IPS DF 6.9 (cell line): ENCODE measurements around the gene ASIC5.
A peak's percentile ranks its signal among the peaks of the same experiment; 100 is the strongest.
"Not testable (repeated sequence)": the region's sequence is repeated elsewhere in the genome, so short reads cannot be mapped to it uniquely, and the experiment has no call there.

Experiments used
- DNase-seq: peaks from one replicate; pipeline ENCODE4 v3.0.0-alpha.2; 2013; ENCODE audit warnings: low read depth, low spot score
- H3K27ac ChIP-seq: one replicate; pipeline ENCODE4 v1.5.1; 2013; ENCODE audit warnings: low read length, control low read depth
- H3K27me3 ChIP-seq: 2 replicates; pipeline ENCODE4 v1.6.1; 2013; ENCODE audit warnings: mild to moderate bottlenecking, low read length; ENCODE audit not compliant: control insufficient read depth, insufficient read depth
- H3K36me3 ChIP-seq: 2 replicates; pipeline ENCODE4 v1.6.1; 2013; ENCODE audit warnings: low read length; ENCODE audit not compliant: control insufficient read depth, insufficient read depth
- H3K4me1 ChIP-seq: 2 replicates; pipeline ENCODE4 v1.6.1; 2013; ENCODE audit warnings: low read length; ENCODE audit not compliant: control insufficient read depth, insufficient read depth
- H3K4me3 ChIP-seq: 2 replicates; pipeline ENCODE4 v1.5.1; 2013; ENCODE audit warnings: mild to moderate bottlenecking, low read length
- H3K9me3 ChIP-seq: 2 replicates; pipeline ENCODE4 v1.6.1; 2013; ENCODE audit warnings: low read length, inconsistent platforms; ENCODE audit not compliant: control insufficient read depth, insufficient read depth
- WGBS: extraction: QIAGEN DNeasy Blood & Tissue Kit; methylation state at CpG from one replicate; pipeline ENCODE4 v1.1.7; 2013; ENCODE audit warnings: mixed read lengths, missing lambda C conversion rate; ENCODE audit not compliant: insufficient read length, insufficient coverage; 5-methylcytosine and 5-hydroxymethylcytosine counted together

Gene ASIC5

DNA sequence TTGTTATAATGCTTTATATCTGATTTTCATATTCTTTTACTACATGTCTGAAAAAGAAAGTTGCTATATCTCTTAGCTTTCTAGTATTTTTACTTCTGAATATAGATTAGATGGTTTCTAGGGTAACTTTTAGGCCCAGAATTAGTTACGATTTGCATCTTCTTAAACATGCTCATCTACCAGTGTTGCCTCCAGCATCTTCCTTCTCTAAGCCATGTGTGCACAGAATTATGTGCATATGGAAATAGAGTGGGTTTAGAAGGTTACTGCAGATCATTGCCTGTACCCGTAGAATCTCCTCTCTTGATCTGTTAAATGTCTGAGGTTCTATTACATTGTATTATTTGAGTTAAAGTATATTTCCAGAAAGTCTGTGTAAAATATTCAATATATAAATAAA is 34.9 kb upstream of the ASIC5 start:
- no CpG with 5 or more reads among the region's 2 CpGs for WGBS
- Histone ChIP-seq H3K27me3 (no peaks in the 10 kb centered on the region), H3K36me3 (no peaks in the 10 kb centered on the region), H3K9me3 (no peaks in the 10 kb centered on the region), H3K4me3 (no peak overlapping the region), H3K27ac (no peak overlapping the region), H3K4me1 (0 out of 2 replicates have a peak, but pooled peaks cover 1% of the 10 kb centered on the region)
- no peak for DNase-seq

DNA sequence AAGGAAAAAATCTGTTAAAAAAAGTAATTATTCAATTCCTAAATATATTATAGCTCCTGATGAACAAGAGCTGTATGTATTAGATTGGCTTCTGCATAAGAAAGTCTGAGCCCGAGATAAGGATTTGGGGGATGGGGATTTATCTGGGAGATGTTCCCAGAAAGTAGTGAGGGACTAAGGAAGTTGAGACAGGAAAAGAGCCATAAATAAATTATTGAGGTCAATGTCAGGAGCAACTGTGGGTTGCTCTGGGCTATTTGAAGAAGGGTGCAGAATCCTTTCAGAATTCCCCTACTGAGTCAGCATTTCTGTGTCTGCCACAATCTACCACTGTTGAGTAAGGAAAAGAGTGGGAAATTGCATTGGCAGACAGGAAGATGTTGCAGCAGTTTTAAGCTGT is 34.3 kb upstream of the ASIC5 start:
- H3K4me1 ChIP-seq: 0 out of 2 replicates have a peak, but pooled peaks cover 1% of the 10 kb centered on the region
- no peaks in the 10 kb centered on the region for H3K9me3 ChIP-seq
- WGBS: no CpG with 5 or more reads among the region's 1 CpG
- H3K27me3 ChIP-seq: no peaks in the 10 kb centered on the region
- no peak overlapping the region for H3K27ac ChIP-seq
- H3K4me3 ChIP-seq: no peak overlapping the region
- H3K36me3 ChIP-seq: no peaks in the 10 kb centered on the region
- DNase-seq: peak; percentile 1

DNA sequence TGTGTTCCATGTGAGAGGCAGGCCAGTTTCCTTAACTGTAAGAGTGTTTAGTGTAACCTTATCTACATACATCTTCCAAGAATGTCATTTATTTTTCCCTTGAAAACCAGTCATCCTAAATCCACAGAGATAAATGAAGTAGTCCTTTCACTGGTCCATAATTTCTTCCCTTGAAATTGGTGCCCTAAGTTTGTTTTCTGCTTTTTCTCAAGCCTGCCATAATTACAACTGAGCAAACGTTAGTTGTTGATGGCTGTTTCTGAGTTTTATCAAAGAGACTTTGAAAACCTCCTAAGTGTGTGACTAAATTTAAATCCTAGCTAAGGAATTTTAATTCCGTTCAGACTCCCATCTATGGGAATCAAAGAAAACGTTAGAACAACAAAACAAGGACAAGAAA is 33.8 kb upstream of the ASIC5 start:
- no peaks in the 10 kb centered on the region for H3K9me3 ChIP-seq
- H3K36me3 ChIP-seq: no peaks in the 10 kb centered on the region
- H3K4me1 ChIP-seq: 0 out of 2 replicates have a peak, but pooled peaks cover 1% of the 10 kb centered on the region
- no peaks in the 10 kb centered on the region for H3K27me3 ChIP-seq
- H3K27ac ChIP-seq: no peak overlapping the region
- H3K4me3 ChIP-seq: no peak overlapping the region
- no CpG with 5 or more reads among the region's 3 CpGs for WGBS
- no peak for DNase-seq

DNA sequence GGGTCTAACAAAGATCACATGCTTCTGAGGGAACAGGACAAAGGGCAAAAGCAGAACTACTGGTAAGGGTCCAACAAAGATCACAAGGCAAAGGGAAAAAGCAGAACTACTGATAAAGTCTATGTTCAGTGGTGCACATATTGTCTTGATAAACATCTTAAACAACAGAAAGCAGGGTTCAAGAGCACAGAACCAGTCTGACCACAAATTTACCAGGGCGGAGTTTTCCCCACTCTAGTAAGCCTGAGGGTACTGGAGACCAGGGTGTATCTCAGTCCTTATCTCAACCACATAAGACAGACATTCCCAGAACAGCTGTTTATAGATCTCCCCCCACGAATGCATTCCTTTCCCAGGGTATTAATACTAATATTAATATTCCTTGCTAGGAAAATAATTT is 32.3 kb upstream of the ASIC5 start:
- not testable (repeated sequence) for DNase-seq, H3K9me3 ChIP-seq, H3K4me1 ChIP-seq, H3K36me3 ChIP-seq, H3K27me3 ChIP-seq, H3K4me3 ChIP-seq, H3K27ac ChIP-seq
- WGBS: no CpG with 5 or more reads among the region's 2 CpGs

DNA sequence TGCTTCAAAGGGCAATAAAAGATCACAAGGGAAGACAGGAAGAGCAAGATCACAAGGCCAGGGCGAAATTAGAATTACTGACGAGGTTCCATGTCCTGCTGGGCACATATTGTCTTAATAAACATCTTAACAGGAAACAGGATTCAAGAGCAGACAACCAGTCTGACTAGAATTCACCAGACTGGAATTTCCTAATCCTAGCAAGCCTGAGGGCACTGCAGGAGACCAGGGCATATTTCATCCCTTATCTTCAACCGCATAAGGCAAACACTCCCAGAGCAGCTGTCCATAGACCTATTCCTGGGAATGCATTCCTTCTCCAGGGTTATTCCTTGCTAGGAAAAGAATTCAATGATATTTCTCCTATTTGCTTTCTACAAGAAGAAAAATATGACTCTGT is 25.0 kb upstream of the ASIC5 start:
- no peaks in the 10 kb centered on the region for H3K9me3 ChIP-seq
- no peaks in the 10 kb centered on the region for H3K36me3 ChIP-seq
- no peak overlapping the region for H3K27ac ChIP-seq
- WGBS: no CpG with 5 or more reads among the region's 3 CpGs
- no peaks in the 10 kb centered on the region for H3K27me3 ChIP-seq
- no peak for DNase-seq
- H3K4me1 ChIP-seq: no peaks in the 10 kb centered on the region
- no peak overlapping the region for H3K4me3 ChIP-seq

DNA sequence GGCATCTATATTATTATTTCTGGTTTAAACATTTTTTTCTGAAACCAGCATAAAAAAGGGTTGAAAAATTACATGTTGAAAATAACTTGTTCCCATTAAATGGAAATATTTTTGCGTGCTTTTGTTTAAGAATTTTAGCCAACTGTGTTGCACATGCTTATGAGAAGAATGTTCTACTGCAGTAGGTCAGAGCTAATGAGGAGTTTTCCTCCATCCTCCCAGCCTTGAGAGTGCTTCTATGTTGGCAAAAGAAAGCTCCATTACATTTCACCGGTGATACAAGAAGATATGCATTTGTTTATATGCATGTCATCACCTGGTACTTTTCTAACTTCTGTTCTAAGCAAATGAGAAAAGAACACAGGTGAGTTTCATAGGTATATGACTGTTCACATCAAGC is 23.9 kb upstream of the ASIC5 start:
- DNase-seq: no peak

DNA sequence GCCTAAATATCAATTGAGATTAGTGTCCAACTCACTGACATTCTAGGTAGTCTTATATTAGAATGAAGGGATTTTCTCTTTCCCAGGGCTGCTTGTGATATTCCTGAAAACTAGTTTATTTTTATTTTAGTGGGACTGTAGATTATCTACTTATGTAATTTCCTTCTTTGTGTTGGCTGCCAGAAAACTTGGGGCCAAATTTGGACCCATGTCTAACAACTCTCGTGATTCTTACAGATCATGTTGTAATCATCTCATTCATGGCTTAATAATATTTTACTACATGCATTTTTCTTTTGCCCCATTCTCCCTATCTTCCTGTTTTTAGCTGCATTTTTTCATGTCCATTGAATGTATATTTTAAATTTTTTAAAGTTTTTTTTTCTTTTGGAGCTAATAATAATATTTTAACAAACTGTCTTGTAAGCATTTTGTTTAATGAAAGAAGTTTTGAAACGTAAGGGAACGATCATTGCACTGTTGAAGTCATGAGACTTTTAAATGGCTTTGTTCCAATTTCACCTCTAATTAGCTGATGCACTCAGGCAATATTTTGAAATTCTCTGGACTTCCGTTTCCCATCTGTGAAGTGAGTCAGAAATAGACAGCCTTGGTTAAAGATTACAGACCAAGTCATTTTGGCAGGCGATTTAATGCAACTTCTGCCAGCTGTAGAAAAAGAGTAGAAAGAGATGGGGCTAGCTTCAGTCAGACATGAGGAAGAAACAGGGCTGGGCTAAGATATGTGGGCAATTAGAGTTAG is 23.1 kb upstream of the ASIC5 start:
- no peaks in the 10 kb centered on the region for H3K27me3 ChIP-seq
- H3K4me3 ChIP-seq: no peak overlapping the region
- H3K36me3 ChIP-seq: no peaks in the 10 kb centered on the region
- WGBS: no CpG with 5 or more reads among the region's 5 CpGs
- no peak for DNase-seq
- H3K9me3 ChIP-seq: no peaks in the 10 kb centered on the region
- no peaks in the 10 kb centered on the region for H3K4me1 ChIP-seq
- H3K27ac ChIP-seq: no peak overlapping the region

More for the DNA sequence above, 23.9 kb upstream of the ASIC5 start:
- Histone ChIP-seq H3K36me3 (no peaks in the 10 kb centered on the region), H3K27ac (no peak overlapping the region), H3K9me3 (no peaks in the 10 kb centered on the region), H3K4me1 (no peaks in the 10 kb centered on the region), H3K4me3 (no peak overlapping the region), H3K27me3 (no peaks in the 10 kb centered on the region)
- no CpG with 5 or more reads among the region's 2 CpGs for WGBS

DNA sequence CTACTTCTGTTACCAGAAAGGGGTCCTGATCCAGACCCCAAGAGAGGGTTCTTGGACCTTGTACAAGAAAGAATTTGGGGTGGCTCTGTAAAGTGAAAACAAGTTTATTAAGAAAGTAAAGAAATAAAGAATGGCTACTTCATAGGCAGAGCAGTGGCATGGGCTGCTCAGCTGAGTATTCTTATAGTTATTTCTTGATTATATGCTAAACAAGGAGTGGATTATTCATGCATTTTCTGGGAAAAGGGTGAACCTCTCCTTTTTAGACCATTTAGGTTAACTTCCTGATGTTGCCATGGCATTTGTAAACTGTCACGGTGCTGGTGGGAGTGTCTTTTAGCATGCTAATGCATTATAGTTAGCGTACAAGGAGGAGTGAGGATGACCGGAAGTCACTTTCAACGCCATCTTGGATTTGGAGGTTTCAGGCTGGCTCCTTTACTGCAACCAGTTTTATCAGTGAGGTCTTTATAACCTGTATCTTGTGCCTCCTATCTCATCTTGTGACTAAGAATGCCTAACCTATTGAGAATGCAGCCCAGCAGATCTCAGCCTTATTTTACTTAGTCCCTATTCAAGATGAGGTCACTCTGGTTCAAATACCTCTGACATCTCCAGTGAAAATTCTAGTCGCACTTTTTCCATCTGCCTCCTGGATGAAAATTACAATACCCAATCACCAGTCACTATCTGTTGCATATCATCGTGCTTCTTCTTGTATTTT is 21.9 kb upstream of the ASIC5 start:
- no CpG with 5 or more reads among the region's 6 CpGs for WGBS
- Histone ChIP-seq H3K9me3 (no peaks in the 10 kb centered on the region), H3K36me3 (no peaks in the 10 kb centered on the region), H3K4me3 (no peak overlapping the region), H3K27me3 (no peaks in the 10 kb centered on the region), H3K4me1 (no peaks in the 10 kb centered on the region), H3K27ac (no peak overlapping the region)
- no peak for DNase-seq

DNA sequence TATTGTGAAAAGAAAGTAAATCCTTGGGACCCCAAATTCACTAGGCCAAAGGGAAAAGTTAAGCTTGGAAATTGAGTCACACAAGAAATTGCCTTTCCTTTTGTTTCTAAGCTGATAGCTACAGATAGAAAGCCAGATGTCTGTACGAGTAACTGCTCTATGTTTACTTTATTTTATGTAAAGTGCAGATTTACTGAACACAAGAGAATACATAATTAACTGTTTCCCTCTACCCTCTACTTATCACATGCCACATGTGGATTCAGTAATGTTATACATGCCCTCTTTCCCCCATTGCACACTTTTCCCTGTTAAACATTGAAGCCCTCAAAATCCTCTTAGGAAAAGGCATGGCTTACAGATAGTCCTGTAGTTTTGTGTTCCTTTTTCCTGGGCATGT is 21.0 kb upstream of the ASIC5 start:
- WGBS: no CpG with 5 or more reads among the region's 1 CpG
- H3K4me3 ChIP-seq: no peak overlapping the region
- H3K36me3 ChIP-seq: no peaks in the 10 kb centered on the region
- no peak for DNase-seq
- H3K27ac ChIP-seq: no peak overlapping the region
- H3K27me3 ChIP-seq: no peaks in the 10 kb centered on the region
- no peaks in the 10 kb centered on the region for H3K4me1 ChIP-seq
- no peaks in the 10 kb centered on the region for H3K9me3 ChIP-seq

DNA sequence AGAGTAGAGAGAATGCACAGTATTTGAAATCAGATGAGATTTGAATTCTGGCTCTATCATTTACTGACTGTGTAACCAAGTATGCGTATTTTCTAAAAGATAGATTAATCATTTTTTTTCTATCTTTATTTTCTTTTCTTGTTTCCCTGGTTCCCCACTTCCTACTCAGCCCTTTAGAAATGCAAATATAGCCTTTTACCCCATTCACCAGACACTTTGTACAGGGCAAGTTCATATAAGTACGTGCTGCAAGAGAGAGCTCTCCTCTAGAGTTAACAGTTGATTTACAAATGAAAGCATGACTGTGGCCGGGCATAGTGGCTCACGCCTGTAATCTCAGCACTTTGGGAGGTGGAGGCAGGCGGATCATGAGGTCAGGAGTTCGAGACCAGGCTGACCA is 19.6 kb upstream of the ASIC5 start:
- no peaks in the 10 kb centered on the region for H3K36me3 ChIP-seq
- no peaks in the 10 kb centered on the region for H3K9me3 ChIP-seq
- no peak for DNase-seq
- H3K27ac ChIP-seq: no peak overlapping the region
- H3K27me3 ChIP-seq: no peaks in the 10 kb centered on the region
- no peak overlapping the region for H3K4me3 ChIP-seq
- WGBS: no CpG with 5 or more reads among the region's 6 CpGs
- H3K4me1 ChIP-seq: no peaks in the 10 kb centered on the region
